Muscle layer of colon (tissue), 2 donors: ENCODE measurements around the gene PAIP1.
"Not testable (repeated sequence)": the region's sequence is repeated elsewhere in the genome, so short reads cannot be mapped to it uniquely, and the experiment has no call there.

Source experiments
- H3K27ac ChIP-seq: one replicate; pipeline ENCODE4 v1.7.0; 2013; ENCODE audit warnings: low read depth, mild to moderate bottlenecking, low read length, moderate library complexity
- H3K27me3 ChIP-seq, 2 donors: one replicate each; pipeline ENCODE4 v1.7.0; 2013; ENCODE audit warnings: low read length in 2 of 2, mild to moderate bottlenecking in 2 of 2; ENCODE audit not compliant: insufficient read depth in 2 of 2, control insufficient read depth in 1 of 2
- H3K36me3 ChIP-seq: one replicate; pipeline ENCODE4 v1.7.0; 2013; ENCODE audit warnings: mild to moderate bottlenecking, low read length; ENCODE audit not compliant: insufficient read depth
- H3K4me1 ChIP-seq: one replicate; pipeline ENCODE4 v1.7.0; 2013; ENCODE audit warnings: mild to moderate bottlenecking, low read length; ENCODE audit not compliant: insufficient read depth
- H3K4me3 ChIP-seq, 2 donors: one replicate each; pipeline ENCODE4 v1.7.0; 2013; ENCODE audit warnings: low read length in 2 of 2, low read depth in 1 of 2, mild to moderate bottlenecking in 1 of 2, moderate library complexity in 1 of 2
- H3K9ac ChIP-seq: one replicate; pipeline ENCODE4 v1.7.0; 2013; ENCODE audit warnings: low read length
- H3K9me3 ChIP-seq: one replicate; pipeline ENCODE4 v1.7.0; 2013; ENCODE audit warnings: mild to moderate bottlenecking, low read length
- donor health status: abdominal sarcoma.
- donor health status: Adenocarcinoma of cecum.

PAIP1 gene

DNA sequence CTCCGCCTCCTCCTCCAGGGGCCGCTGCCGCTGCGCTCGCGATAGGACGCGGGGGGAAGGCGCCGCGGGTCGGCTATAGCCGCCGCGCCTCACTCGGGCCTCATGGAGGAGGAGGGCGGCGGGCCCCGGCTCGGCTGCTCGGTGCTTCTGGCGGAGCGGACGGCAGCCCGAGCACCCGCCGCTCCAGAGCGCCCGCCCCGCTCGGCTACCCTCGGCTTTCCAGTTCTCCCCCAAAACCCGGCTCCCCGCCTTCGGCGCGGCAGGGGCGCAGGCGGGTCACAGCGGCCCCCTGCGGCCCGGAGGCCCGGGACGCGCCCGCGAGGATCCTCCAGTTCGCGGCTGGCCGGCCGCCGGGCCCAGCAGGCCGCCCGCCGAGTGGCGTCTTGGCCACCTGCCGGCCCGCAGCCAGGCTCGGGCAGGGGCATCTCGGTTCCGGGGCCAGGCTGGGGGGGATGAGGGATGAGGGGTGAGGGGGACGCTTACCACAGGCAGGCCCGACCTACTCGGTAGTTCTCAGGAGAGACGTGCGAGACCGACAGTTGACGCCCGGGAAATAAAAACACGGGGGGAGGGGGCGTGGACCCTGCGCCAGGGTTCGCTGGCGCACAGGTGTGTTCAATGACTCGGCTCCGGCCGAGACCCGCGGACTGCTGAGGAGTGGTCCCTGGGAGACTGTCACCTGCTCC lies at the start of gene PAIP1:
Gene PAIP1 (minus strand): TSS at position 221 of the 686 bp plus-strand sequence. CDS start 231 bp downstream, outside the sequence.
- Histone ChIP-seq H3K4me3 (peak within 1 kb of the TSS; percentile 88 to 89), H3K27ac (peak within 1 kb of the TSS; percentile 94), H3K27me3 (no peaks in the 10 kb centered on the region), H3K4me1 (peaks cover 38% of the 10 kb centered on the region), H3K9ac (peak within 1 kb of the TSS; percentile 91), H3K36me3 (peaks cover 11% of the 10 kb centered on the region), H3K9me3 (no peaks in the 10 kb centered on the region)

GRCh38 chr5:43606351-43606750 lies 49.5 kb upstream of the PAIP1 start:
- Histone ChIP-seq H3K27me3 (no peaks in the 10 kb centered on the region), H3K9ac (no peak overlapping the region)

GRCh38 chr5:43604699-43605098 lies 47.8 kb upstream of the PAIP1 start:
- Histone ChIP-seq H3K27me3 (no peaks in the 10 kb centered on the region), H3K9ac (no peak overlapping the region), H3K4me1 (peaks cover 12% of the 10 kb centered on the region), H3K4me3 (peak overlapping the region in 1 of 2 donors; percentile 96), H3K27ac (no peak overlapping the region), H3K9me3 (no peaks in the 10 kb centered on the region), H3K36me3 (peaks cover 10% of the 10 kb centered on the region)

More at GRCh38 chr5:43606351-43606750, 49.5 kb upstream of the PAIP1 start:
- H3K36me3 ChIP-seq = peaks cover 19% of the 10 kb centered on the region
- H3K4me1 ChIP-seq = peaks cover 9% of the 10 kb centered on the region
- no peak overlapping the region for H3K27ac ChIP-seq
- no peaks in the 10 kb centered on the region for H3K9me3 ChIP-seq
- no peak overlapping the region for H3K4me3 ChIP-seq

- no peaks in the 10 kb centered on the region for H3K36me3 ChIP-seq
- peak overlapping the region; percentile 96 for H3K27ac ChIP-seq
- H3K9ac ChIP-seq = peak overlapping the region; percentile 95
- H3K4me3 ChIP-seq = peak overlapping the region; percentile 70 to 96
- no peaks in the 10 kb centered on the region for H3K27me3 ChIP-seq
- peaks cover 12% of the 10 kb centered on the region for H3K4me1 ChIP-seq
- no peaks in the 10 kb centered on the region for H3K9me3 ChIP-seq
These were observed 46.7 kb upstream of the PAIP1 start for GRCh38 chr5:43603344-43604217.

- Histone ChIP-seq H3K36me3 (no peaks in the 10 kb centered on the region), H3K9me3 (no peaks in the 10 kb centered on the region), H3K27me3 (no peaks in the 10 kb centered on the region), H3K9ac (peak within 1 kb of the TSS; percentile 95), H3K4me3 (peak within 1 kb of the TSS; percentile 70 to 96), H3K27ac (peak within 1 kb of the TSS; percentile 96), H3K4me1 (peaks cover 12% of the 10 kb centered on the region)
These were observed 45.8 kb upstream of the PAIP1 start, which contains the start of gene NNT for GRCh38 chr5:43602461-43603343. Gene NNT, plus strand, starts transcription at chr5:43603180. Its CDS starts 6,016 bp downstream, at chr5:43609196.

DNA sequence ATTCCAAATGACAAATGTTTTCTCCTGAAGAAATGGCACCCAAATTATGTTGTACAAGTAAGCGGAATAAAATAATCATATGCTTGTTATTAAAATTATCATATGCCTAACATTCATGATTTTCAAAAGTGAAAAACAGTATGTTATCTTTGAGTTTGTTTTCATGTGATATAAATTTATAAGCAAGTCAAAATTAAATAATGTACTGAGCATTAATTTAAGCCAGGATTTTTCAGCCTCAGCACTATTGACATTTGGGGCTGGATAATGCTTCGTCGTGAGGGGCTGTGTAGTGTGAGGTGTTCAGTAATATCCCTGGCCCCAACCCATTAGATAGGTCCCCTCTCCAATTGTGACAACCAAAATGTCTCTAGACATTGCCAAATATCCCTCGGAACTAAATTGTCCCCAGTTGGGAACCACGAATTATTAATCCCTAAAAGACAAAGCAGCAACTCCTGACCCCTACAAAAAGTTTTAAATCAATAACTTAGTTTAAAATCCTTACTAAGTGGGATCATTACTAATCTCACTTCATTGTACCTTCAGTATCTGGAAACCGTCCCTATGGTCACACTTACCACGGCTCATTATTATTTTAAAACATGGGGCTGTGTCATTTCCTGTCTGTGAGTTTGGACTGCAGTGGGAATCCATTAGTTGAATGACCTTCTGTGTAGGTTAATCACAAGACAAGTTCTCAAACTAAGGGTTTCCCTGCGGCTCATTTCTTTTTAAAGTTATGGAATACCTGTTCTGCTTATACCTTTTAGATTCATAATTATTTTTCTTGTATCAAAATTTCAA lies 44.8 kb upstream of the PAIP1 start:
- no peaks in the 10 kb centered on the region for H3K36me3 ChIP-seq
- H3K27me3 ChIP-seq = no peaks in the 10 kb centered on the region
- H3K27ac ChIP-seq = peak overlapping the region; percentile 96
- H3K4me3 ChIP-seq = peak overlapping the region; percentile 70 to 96
- H3K9ac ChIP-seq = peak overlapping the region; percentile 95
- H3K4me1 ChIP-seq = peaks cover 12% of the 10 kb centered on the region
- no peaks in the 10 kb centered on the region for H3K9me3 ChIP-seq

- H3K4me1 ChIP-seq, H3K9ac ChIP-seq, H3K27ac ChIP-seq, H3K4me3 ChIP-seq, H3K27me3 ChIP-seq, H3K36me3 ChIP-seq, H3K9me3 ChIP-seq: not testable (repeated sequence)
These were observed 42.0 kb upstream of the PAIP1 start for GRCh38 chr5:43598927-43599326.

- no peaks in the 10 kb centered on the region for H3K27me3 ChIP-seq
- H3K36me3 ChIP-seq = no peaks in the 10 kb centered on the region
- H3K4me1 ChIP-seq = no peaks in the 10 kb centered on the region
- no peak overlapping the region for H3K27ac ChIP-seq
- H3K9me3 ChIP-seq = no peaks in the 10 kb centered on the region
- no peak overlapping the region for H3K4me3 ChIP-seq
- H3K9ac ChIP-seq = no peak overlapping the region
These were observed 35.5 kb upstream of the PAIP1 start for GRCh38 chr5:43592363-43592762.

DNA sequence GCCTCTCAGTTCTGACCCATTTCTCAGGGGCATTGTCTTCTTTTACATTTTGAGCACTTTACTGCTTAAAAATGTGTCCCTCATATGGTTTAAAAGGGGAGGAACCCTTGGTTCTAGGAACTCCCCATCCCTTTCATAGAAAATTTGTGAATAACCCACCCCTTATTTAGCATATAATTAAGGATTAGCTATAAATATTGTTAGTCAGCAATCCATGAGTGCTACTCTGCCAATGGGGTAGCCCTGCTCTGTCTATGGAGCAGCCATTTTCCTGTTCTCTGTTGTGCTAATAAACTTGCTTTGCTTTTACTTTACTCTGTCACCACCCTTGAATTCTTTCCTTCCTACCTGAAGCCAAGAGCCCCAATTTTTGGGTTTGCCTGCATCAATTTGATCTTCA lies 33.8 kb upstream of the PAIP1 start:
- no peak overlapping the region for H3K27ac ChIP-seq
- no peaks in the 10 kb centered on the region for H3K9me3 ChIP-seq
- no peaks in the 10 kb centered on the region for H3K4me1 ChIP-seq
- no peak overlapping the region for H3K9ac ChIP-seq
- no peaks in the 10 kb centered on the region for H3K36me3 ChIP-seq
- no peaks in the 10 kb centered on the region for H3K27me3 ChIP-seq
- H3K4me3 ChIP-seq = no peak overlapping the region

DNA sequence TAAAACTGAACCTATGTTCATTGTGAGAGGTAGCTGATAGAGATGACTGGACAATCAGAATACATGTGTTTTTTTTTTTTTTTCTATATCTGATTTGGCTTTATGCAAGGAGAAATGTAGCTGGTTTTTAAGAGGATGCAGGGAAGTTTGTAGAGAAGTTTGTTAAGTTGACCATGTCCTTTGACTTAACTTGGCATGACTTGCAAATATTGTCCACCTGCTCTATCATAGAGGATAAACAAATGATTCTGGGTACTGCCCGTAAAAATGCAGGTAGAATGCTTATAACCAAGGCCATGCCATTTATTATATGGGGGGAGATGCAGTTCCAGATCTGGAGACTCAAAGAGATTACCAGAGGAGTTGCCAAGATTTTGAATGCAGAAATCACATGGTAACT lies 32.4 kb upstream of the PAIP1 start:
- H3K9me3 ChIP-seq = no peaks in the 10 kb centered on the region

More for the DNA sequence above, 32.4 kb upstream of the PAIP1 start:
- no peak overlapping the region for H3K27ac ChIP-seq
- no peaks in the 10 kb centered on the region for H3K4me1 ChIP-seq
- H3K36me3 ChIP-seq = no peaks in the 10 kb centered on the region
- no peaks in the 10 kb centered on the region for H3K27me3 ChIP-seq
- H3K4me3 ChIP-seq = no peak overlapping the region
- H3K9ac ChIP-seq = no peak overlapping the region
